ENCODE data around the gene TRAPPC3.

TRAPPC3 gene

DNA sequence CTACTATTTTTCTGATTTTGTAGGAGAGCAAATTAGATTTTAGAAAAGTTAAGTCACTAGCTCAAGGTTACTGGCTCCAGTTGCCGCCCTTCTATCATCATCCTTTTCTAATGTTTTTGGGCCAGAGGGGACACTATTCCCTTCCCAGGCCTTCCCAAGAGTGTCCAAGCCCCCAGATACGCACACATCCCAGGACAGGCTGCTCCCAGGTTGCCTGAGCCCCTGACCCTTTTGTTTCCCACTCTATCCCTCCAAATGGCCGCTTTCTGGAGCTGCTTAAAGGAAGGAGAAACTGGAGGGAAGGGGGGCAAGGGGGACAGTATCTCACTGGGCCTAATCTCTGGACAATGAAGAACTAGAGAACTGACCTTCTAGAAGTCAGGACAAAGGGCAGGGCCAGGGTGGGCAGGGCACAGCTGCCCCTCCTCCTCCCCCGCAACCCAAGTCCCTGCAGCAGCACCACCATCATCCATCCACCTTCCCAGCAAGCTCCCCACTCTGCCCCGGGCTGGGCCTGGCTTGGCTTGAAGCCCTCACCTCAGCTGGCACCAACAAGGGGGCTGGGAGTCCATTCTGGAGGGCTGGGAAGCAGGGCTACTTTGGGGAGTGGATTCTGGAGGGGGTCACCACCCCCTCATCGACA, 5.6 kb upstream of the TRAPPC3 start:
- peak in 8 of 58 donors; percentile 26 to 52 (median 37) for DNase-seq

DNA sequence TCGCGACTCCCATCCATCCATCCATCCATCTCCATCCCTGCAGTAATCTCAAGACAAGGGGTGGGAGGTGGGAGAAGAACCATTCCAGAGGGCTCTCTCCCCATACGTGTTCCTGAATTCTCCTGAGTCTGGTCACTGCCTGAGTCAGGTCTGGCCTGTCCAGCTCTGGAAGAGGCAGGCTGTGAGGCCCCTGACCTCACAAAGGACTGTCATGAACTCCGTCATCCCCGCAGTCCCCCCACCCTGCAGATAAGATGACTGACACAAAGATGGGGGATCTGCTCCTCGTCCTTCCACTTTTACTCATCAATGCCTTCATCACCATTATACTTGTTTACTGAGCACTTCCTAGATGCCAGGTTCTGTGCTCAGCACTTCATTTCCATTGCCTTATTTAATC, 5.0 kb upstream of the TRAPPC3 start:
- no peak for DNase-seq

DNA sequence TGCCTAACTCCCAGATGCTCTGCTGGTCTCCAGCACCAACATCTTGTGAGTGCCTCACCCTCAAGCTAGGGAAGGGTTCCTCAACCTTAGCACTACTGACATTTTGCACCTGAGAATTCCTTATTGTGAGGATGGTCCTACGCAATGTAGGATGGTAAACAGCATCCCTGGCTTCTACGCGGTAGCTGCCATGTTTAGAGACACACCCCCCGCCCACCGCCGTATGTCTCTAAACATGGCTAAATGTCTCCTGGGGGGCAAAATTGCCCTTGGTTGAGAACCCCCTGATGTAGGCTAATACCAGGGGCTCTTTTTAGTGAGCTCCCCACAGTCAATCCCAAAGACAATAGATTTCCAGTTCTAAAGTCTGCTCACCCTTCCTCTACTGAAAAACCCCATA, 4.2 kb upstream of the TRAPPC3 start:
- no peak for DNase-seq

DNA sequence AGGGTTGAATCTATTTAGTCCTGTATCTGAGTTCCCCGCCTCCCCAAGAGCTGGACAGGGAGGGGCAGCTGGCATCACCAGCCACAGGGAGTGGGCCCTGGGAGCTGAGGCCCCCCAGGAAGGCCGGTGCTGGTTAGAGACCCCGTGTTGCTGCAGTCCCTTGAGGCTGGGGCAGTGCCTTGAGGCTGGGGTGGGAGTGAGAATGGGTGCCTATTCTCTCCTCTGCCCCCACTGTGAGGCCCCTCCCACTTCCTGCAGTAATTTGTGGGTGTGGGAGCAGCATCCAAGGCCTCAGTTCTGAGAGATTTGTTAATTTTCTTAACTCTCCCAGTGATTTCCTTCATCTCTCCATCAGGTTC, 2.5 kb upstream of the TRAPPC3 start:
- DNase-seq, result no peak

DNA sequence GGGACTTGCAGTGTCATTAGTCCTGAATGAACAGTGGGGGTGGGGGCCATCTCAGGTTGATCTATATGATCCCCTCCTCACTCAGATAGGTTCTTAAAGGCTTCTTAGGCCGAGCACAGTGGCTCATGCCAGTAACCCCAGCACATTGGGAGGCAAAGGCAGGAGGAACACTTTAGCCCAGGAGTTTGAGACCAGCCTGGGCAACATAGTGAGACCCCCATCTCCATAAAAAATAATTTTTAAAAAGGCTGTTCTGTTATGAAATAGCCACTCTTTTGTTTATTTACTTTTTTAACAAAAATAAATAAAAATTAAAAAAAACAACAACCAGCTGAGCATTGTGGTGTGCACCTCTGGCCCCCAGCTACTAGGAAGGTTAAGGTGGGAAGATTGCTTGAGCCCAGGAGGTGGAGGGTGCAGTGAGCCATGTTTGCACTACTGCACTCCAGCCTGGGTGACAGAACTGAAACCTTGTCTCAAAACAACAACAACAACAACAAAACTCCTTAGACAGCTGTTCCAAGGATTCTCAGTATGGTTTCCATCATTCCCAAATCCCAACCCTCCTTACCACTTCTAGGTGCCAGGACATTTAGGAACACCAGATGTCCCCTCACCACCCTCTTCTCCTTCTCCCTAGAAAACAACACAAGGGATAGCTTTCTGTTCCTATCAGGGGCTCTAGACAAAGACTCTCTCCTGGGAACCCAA, 2.0 kb upstream of the TRAPPC3 start:
- DNase-seq, result no peak

DNA sequence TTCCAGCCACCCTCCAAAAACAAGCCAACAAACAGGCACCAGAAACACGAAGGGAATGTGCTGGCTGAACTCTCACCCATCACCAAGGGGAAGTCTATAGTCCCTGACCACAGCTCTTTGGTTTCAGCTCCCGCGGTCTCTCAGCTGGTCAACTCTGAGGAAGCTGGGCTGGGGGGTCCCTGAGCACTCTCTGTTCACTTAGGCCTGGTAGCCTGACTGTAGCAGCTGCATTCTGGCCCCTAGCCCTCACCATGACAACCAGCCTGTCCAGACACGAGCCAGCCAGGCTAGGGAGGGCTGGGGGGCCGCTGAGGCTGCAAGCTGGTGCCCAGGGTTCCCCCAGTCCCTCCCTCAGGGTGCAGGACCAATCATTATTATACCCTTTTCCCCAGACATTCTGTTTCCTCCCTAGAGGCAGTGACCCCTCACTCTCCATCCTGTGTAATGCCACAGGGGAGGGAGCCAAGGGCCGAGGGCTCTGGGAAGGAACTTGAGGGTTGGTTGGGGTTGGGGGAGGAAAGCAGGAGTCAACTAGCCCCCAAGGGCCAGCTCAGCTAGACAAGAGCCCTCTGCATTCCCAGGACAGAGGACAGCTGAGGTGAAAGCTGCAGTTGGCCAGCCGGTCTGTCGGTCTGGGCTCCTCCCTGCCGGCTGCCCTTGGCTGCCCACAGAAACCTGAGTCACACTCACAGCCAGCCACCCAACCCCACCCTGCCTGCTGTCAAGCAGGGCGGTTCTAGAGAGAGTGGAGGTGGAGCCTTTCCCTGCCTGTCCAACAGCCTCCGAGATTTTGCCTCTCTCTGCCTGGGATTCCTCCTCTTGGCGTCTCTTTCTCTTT, 1.2 kb upstream of the TRAPPC3 start:
- DNase-seq, result peak in 53 of 58 donors; percentile 17 to 91 (median 67)

DNA sequence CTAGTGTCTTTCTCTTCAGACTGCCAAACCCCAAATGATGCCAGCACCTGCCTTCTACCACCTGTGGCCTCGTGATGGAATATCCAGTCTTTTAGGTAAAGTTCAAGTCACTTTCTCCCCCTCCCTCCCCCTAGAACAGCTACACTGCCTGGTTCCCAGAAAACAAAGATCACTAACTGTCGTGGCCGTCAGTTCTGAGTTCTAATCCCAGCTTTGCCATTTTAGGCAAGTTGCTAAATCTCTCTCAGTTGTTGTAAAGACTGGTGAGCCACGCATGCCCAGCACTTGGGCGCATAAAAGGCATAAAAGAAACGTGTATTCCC, 648 bp upstream of the TRAPPC3 start:
- DNase-seq, result peak in 3 of 58 donors; percentile 50 to 62 (median 50)

DNA sequence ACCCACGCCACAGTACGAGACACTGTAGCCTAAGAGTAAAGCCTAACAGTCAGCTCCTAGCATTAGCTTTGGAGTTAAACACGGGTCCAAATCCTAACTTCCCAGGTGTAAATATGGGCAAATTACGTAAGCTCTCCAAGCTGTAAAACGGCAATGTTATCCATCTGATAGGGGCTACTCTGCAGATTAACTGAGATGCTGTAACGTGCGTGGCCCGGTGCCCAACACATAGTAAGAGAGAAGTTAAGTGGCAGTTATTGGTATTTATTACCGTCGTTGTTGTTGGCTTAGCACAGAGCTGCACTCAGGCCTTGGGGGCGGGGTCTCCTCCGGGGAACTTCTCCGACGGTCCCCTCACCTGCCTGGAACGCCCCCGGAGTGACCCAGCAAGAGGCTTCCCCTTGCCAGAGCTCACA, 457 bp downstream of the TRAPPC3 start:
- peak in 1 of 58 donors; percentile 60 for DNase-seq

DNA sequence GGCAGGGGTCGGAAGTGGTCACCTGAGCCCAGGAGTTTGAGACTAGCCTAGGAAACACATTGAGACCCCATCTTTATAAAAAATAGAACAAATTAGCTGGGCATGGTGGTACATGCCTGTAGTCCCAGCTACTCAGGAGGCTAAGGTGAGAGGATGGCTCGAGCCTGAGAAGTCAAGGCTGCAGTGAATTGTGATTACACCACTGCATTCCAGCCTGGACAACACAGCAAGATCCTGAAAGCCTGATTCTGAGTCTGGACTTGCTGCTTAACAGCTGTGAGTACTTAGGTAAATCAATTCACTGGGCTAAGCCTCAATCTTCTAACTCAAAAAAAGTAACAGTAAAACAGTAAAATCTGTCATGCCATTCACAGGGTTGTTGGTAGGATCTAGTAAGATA, 4.9 kb downstream of the TRAPPC3 start:
- DNase-seq, result no peak

DNA sequence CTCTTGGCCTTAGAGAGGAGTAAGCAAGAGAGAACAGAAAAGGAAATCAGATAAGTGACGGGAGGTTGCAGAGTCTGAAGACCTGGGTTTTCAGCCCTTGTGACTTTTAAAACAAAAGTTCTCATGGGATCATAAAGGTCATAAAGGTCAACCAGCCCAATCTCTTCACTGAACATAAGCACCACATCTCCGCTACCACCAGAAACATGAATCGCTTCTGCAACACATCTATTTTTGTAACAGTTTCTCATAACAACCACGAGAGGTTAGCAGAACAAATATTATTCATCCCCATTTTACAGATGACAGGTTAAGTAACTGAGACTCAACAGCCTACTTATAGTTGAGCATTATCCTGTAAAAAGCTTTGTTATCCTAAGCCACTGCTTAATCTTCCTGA, 5.9 kb downstream of the TRAPPC3 start:
- DNase-seq, result no peak

DNA sequence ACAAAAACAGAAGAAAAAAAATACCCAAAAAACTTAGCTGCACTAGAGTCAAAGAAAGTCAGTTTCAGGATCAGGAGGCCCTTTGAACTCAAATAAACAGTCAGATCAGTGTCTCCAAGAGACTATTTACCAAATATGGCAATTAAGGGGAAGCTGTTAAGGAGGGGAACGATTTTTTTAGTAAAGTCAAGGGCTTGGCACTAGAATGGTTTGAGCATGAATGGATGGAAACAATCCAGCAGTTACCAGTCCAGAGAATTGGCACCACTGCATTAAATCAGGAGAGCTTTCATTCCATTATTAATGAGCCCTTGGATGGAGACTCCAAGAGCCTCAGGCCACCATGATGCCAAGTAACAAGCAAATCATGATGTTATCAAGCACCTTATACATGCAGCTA, 7.2 kb downstream of the TRAPPC3 start:
- DNase-seq, result peak in 2 of 58 donors; percentile 11 to 27

DNA sequence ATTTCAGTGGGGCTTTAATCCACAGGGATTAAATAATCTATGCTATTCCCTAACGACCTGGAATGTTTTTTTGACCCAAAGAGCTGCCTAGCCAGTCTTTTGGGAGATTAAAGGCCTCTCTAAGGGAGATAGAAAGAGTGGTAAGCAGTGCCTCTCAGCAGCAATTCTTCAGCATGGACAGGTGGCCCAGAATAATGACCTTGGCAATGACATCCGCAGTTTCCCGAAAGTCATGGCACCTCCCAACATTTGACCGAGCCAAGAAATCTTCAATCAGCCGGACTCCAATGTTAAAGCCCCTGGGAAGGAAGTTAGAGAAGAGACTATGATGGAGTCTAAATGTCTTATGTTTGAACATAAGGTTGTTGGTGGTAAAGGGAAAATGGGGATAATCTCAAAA, 9.8 kb downstream of the TRAPPC3 start:
- no peak for DNase-seq

DNA sequence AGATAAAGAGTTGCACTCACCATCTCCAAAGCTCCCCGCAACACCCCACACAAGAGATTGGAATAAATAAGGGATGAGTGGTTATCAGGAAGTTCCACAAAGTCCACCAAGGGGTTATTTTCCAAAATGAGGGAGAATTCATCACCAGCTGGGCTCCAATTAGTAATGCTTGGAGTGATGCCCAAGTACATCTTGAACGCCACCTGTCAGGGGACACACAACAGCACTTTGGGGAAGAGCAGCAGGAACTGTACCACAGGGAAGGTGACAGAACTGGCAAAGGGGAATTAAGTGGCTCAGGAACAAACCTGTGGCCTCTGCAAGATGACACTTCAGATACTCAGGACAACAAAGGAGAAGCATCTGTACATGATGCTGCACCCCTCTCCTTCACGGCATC, 11.5 kb downstream of the TRAPPC3 start:
- no peak for DNase-seq

DNA sequence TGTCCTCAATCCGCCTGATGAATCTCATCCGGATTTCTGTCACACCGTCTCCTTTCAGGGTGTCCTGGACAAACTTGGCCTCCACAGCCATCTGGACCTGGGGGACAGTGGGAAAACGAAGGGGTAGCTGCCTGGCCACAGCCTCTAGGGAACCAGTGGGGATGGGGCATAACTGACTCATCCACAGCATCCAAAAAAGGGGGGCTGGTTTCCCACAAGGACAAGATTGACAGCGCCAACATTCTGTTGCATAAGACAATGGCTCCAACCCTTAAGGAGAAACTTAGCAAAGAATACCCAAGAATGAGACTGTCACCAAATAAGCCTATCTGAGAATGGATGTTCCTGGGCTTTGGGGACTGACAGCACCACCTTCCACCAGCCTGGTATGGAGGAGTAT, 12.1 kb downstream of the TRAPPC3 start:
- DNase-seq, result no peak

DNA sequence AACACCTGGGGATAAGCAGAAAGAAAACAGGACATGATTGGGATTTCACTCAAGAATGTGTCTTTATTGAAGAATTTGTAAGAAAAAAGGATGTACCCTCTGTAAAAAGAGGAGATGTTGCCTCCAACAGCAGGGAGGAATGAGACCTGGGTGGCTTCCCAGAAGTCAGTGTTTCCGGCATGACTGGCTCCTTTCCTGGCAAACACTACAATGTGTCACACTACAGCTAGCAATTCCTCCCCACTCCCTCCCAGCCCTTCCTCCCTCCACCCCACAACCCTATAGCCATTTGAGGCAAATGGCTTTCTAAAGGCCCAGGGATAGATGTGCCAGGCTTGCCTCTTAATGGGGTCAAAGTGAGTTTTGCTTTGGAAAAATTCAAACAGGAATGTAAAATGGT, 12.8 kb downstream of the TRAPPC3 start:
- peak in 13 of 58 donors; percentile 5 to 51 (median 20) for DNase-seq

DNA sequence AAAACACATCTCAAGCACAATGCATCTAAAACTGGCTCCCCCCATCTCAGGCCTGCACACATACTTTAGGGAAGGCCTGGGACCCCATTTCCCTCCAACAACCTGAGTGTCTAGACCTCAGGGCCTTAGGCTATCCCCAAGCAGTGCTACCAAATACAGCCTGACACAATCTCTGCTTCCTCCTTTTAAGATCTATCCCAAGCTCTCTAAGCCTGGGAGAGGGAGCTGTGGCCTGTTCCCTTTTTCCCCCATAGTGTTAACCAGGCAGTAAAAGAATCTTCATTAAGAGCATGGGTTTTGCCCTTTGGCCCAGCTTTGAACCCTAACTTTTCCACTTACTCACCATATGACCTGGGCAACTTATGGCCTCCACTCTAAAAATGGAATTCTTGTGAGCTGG, 13.5 kb downstream of the TRAPPC3 start:
- DNase-seq, result no peak

DNA sequence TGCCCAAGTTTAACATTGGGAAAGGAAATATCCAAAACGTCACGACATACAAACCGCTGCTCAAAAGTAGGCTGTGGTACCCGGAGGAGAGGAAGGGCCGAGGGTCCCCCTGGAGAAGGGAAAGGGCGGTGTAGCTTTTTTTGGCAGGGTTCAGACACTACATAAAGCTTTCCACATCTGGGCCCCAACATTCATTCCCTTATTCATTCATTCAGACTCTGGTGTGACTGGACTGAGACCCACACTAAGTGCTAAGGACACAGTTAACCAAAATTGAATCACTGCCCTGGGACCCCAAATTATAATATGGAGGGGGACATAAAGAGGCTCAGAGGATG, 14.0 kb downstream of the TRAPPC3 start:
- DNase-seq, result no peak

DNA sequence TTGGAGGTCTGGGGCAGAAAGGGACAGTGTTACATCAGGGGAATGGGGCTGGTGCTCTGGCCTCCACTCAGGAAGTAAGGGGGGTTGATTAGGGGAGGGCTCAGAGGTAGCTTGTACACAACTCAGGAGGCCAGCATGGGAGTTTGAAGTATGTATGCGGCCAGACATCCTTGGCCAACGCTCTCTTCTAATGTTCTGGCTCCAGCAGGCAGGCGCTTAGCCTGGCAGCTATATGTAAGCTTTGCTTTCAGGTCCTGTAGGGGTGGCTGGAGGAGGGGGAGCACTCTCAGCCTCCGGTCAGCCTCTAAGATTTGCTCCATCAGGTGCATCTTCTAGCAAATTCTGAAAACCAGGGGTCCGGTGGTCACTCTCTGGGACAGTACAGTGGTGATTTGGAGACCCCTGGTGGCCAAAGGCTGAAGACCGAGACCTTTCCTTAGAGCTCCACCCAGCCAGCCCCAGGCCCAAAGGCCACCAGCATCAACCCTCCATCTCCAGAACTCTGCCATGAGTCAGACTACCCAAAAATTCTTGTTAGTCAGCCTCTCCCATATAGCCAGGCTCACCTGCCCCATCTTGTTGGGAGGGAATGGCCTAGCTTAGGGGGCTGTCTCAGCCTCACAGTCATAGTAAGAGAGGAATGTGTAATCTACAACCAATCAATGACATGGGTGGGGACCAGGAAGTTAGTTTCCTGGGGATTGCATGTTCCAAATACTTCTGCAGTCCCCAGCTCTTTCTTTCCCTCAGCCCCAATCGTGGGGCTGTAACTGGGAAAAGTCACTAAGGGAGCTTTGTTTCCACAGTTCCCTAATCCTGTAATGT, 14.6 kb downstream of the TRAPPC3 start:
- DNase-seq, result peak in 32 of 58 donors; percentile 11 to 69 (median 30)

DNA sequence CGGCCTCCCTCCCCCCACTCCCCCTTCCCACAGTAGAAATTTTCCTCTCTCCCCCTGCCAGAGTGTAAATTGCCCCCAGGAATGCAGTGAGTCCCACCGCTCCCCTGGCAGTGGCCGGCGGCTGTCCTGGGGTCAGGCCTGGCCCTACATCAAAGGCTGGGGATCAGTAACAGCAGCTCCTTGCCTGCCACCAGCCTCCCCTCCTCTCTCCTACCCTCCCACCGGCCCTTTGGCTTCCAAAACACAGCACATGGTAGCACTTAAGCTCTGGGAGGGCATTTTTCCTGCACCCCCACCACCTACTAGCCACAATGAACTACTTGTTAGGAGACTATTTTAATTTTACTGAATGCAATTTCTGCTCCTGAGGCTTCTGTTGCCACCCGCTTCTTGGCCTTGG, 15.3 kb downstream of the TRAPPC3 start:
- no peak for DNase-seq

DNA sequence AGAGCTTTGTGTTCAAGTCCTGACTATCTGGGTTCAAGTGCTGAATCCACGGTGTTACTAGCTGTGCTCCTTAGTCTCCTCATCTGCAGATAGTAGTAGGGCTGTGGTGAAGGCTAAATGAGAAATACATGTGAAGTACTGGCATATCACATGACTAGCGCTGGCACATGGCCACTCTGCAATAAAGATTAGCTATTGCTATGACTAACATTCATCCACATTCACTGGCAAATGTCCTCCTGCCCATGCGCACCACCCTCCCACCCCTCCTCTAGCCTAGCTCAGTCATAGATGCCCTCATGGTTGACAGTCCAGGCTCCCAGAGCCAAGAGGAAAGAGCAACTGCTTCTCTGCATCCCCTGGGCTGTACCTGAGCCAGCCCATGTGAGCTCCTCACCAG, 15.8 kb downstream of the TRAPPC3 start:
- peak in 19 of 58 donors; percentile 8 to 70 (median 29) for DNase-seq

DNA sequence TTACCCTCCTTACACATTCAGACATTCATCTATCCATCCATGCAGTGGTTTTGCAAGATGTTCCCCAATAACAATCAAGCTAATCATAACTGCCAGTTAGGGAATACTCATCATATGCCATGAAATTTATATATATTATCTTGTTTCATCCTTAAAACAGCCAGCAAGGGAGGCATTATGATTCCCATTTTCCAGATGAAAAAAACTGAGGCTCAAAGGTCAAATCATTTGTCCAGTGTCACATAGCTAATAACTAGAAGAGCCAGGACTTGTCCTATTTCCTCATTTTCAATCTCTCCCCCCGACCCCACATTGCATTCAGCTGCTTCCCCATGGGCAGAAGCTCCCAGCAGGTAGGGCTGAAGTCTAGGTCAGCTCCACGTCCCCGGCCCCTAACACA, 17.3 kb downstream of the TRAPPC3 start:
- DNase-seq, result no peak

DNA sequence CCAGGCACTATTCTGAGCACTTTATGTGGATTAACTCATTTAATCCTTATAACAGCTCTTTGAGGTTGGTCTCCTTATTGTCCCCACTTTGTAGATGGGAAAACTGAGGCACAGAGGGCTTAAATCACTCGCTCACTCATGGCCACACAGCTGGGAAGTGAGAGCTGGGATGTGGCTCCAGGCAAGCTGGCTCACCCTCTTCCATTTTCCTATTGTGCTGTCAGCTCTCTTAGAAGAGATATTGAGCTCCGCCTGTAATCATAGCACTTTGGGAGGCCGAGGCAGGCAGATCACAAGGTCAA, 20.4 kb downstream of the TRAPPC3 start:
- no peak for DNase-seq
